GM12891 (cell line): ENCODE results near the gene AFG3L2.

Experiments
- PAX5 ChIP-seq: IDR thresholded peaks from 2 replicates; pipeline ENCODE4 v1.6.1; 2011; ENCODE audit warnings: low read length, moderate library complexity, mild to moderate bottlenecking; ENCODE audit not compliant: insufficient read depth, severe bottlenecking
- POLR2A ChIP-seq: IDR thresholded peaks from 2 replicates; pipeline ENCODE4 v1.6.1; 2011; ENCODE audit warnings: low read depth, low read length, control low read depth
- POLR2AphosphoS5 ChIP-seq: IDR thresholded peaks from 2 replicates; pipeline ENCODE4 v1.6.1; 2011; ENCODE audit warnings: low read depth, low read length, control low read depth
- TAF1 ChIP-seq: IDR thresholded peaks from 2 replicates; pipeline ENCODE4 v1.6.1; 2011; ENCODE audit warnings: low read depth, low read length, control low read depth

GRCh38 chr18:12373771-12374116 is 3.3 kb downstream of the AFG3L2 start:
- TF ChIP-seq POLR2AphosphoS5, result no peak
- no peak for TF ChIP-seq POLR2A
- TF ChIP-seq TAF1, result no peak
- no peak for TF ChIP-seq PAX5
